HEK293T (cell line): ENCODE measurements around the gene PARP1.
"Not testable (repeated sequence)": the region's sequence is repeated elsewhere in the genome, so short reads cannot be mapped to it uniquely, and the experiment has no call there.

Experiments
- CTCF ChIA-PET: fragments of 350-600 bp; formaldehyde crosslinking; extraction: SDS; loops from one replicate; lab custom pipeline; 2021; ENCODE audit warnings: antibody characterized with exemption, inconsistent platforms; lab: Yijun Ruan, JAX
- POLR2A ChIA-PET: fragments of 350-600 bp; formaldehyde crosslinking; extraction: SDS; loops from one replicate; lab custom pipeline; 2020; ENCODE audit warnings: antibody characterized with exemption, inconsistent platforms; lab: Yijun Ruan, JAX
- DNase-seq: peaks from one replicate; pipeline ENCODE4 v3.0.0; 2012; ENCODE audit warnings: mixed read lengths; ENCODE audit errors: extremely low spot score
- ARNT ChIP-seq: fragments of 450-650 bp; IDR thresholded peaks from 2 replicates; pipeline ENCODE4 v1.6.1; 2017; ENCODE audit warnings: mild to moderate bottlenecking
- BHLHE40 ChIP-seq: fragments of 450-650 bp; IDR thresholded peaks from 2 replicates; pipeline ENCODE4 v1.6.1; 2016; ENCODE audit warnings: mild to moderate bottlenecking, moderate library complexity, borderline replicate concordance
- CTBP1 ChIP-seq: fragments of 450-650 bp; IDR thresholded peaks from 2 replicates; pipeline ENCODE4 v1.6.1; 2016; ENCODE audit warnings: borderline replicate concordance
- ELF4 ChIP-seq: fragments of 450-650 bp; IDR thresholded peaks from 2 replicates; pipeline ENCODE4 v1.6.1; 2017; ENCODE audit warnings: antibody characterized with exemption
- FOXA1 ChIP-seq: fragments of 450-650 bp; IDR thresholded peaks from 2 replicates; pipeline ENCODE4 v1.6.1; 2016; ENCODE audit warnings: mild to moderate bottlenecking
- FOXK2 ChIP-seq: fragments of 450-650 bp; IDR thresholded peaks from 2 replicates; pipeline ENCODE4 v1.6.1; 2016; ENCODE audit warnings: mild to moderate bottlenecking
- FOXM1 ChIP-seq: fragments of 450-650 bp; IDR thresholded peaks from 2 replicates; pipeline ENCODE4 v1.6.1; 2017; ENCODE audit warnings: mild to moderate bottlenecking, borderline replicate concordance
- HDGF ChIP-seq: fragments of 450-650 bp; IDR thresholded peaks from 2 replicates; pipeline ENCODE4 v1.6.1; 2017; ENCODE audit warnings: antibody characterized with exemption, borderline replicate concordance
- L3MBTL2 ChIP-seq: fragments of 450-650 bp; conservative IDR thresholded peaks from 2 replicates; pipeline ENCODE4 v1.6.1; 2016; ENCODE audit warnings: mild to moderate bottlenecking
- LEF1 ChIP-seq: fragments of 450-650 bp; IDR thresholded peaks from 2 replicates; pipeline ENCODE4 v1.6.1; 2017; ENCODE audit warnings: mild to moderate bottlenecking, borderline replicate concordance
- NFRKB ChIP-seq: fragments of 450-650 bp; IDR thresholded peaks from 2 replicates; pipeline ENCODE4 v1.6.1; 2016; ENCODE audit warnings: mild to moderate bottlenecking, moderate library complexity
- SP1 ChIP-seq: fragments of 450-650 bp; IDR thresholded peaks from 2 replicates; pipeline ENCODE4 v1.6.1; 2017
- SUZ12 ChIP-seq: fragments of 450-650 bp; IDR thresholded peaks from 2 replicates; pipeline ENCODE4 v1.6.1; 2016; ENCODE audit warnings: mild to moderate bottlenecking
- TARDBP ChIP-seq: fragments of 450-650 bp; IDR thresholded peaks from 2 replicates; pipeline ENCODE4 v1.6.1; 2016
- ZNF384 ChIP-seq: fragments of 450-650 bp; IDR thresholded peaks from 2 replicates; pipeline ENCODE4 v1.6.1; 2016
- TF ChIP-seq, protein P1 (sequence below): fragments of 450-650 bp; IDR thresholded peaks from 2 replicates; pipeline ENCODE4 v1.6.1; 2016

Gene PARP1

DNA sequence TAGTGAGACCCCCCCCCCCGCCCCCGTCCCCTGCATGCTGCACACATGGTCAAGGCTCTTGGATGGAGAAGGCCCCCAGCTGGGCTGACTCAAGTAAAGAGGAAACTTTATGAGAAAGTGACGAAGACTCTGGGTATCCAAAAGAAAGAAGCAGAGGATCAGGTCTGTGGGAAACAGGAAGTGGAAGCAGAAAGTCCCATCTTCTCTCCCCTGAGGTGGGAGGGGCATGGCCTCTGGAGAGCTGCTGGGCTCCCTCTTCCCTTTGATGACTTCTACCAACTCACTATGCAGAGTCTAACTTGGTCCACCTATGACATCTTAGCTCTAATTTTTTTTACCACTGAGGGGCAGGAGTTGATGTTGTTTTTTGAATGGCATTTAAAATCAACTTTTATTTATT, 56.2 kb downstream of the PARP1 start:
- ChIA-PET CTCF (no interaction called here), POLR2A (interaction anchor here (1.1 kb wide), 1 partner anchor 42 kb away, joined by 3 read pairs; the partner anchor contains the start of gene LIN9)
- no peak for TF ChIP-seq BHLHE40
- no peak for TF ChIP-seq TARDBP
- TF ChIP-seq FOXA1: no peak
- TF ChIP-seq HDGF: no peak
- no peak for TF ChIP-seq FOXK2
- TF ChIP-seq ELF4: no peak
- TF ChIP-seq SP1: no peak
- TF ChIP-seq CTBP1: no peak
- TF ChIP-seq NFRKB: no peak
- TF ChIP-seq FOXM1: no peak
- no peak for TF ChIP-seq SUZ12
- TF ChIP-seq LEF1: no peak
- TF ChIP-seq, protein P1, sequence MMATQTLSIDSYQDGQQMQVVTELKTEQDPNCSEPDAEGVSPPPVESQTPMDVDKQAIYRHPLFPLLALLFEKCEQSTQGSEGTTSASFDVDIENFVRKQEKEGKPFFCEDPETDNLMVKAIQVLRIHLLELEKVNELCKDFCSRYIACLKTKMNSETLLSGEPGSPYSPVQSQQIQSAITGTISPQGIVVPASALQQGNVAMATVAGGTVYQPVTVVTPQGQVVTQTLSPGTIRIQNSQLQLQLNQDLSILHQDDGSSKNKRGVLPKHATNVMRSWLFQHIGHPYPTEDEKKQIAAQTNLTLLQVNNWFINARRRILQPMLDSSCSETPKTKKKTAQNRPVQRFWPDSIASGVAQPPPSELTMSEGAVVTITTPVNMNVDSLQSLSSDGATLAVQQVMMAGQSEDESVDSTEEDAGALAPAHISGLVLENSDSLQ: no peak
- no peak for TF ChIP-seq ZNF384
- TF ChIP-seq ARNT: no peak
- no peak for TF ChIP-seq L3MBTL2
- DNase-seq: no peak

DNA sequence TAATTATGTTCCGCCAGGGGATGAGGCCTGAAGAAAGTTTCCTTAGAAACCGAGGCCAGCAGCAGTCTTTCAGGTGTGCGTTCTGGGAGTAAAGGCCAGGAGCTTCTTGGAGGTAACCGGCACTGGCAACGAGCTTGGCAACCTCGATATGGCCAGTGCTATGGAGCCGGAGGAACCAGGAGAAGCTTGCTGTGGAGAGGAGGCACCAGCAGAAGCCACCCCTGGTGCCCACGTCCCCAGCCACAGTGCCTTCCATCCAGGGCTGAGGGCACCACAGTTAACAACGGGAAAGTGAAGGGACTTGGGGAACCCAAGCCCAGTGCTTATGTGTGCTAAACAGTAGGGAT, 57.4 kb downstream of the PARP1 start:
- CTCF ChIA-PET: interaction anchor here (0.7 kb wide), 1 partner anchor 225 kb away, joined by 3 read pairs; no protein-coding TSS in a partner anchor
- DNase-seq: no peak
- TF ChIP-seq FOXA1 (no peak), FOXM1 (no peak), L3MBTL2 (no peak), FOXK2 (no peak), ZNF384 (no peak), SP1 (no peak), BHLHE40 (no peak), CTBP1 (no peak), TARDBP (no peak), ELF4 (no peak)
- TF ChIP-seq, protein P1: no peak
- POLR2A ChIA-PET: interaction anchor here (1.1 to 2.8 kb wide), 2 partner anchors 9 to 41 kb away, joined by 3 to 9 read pairs; partner anchors contain the start of gene LIN9

DNA sequence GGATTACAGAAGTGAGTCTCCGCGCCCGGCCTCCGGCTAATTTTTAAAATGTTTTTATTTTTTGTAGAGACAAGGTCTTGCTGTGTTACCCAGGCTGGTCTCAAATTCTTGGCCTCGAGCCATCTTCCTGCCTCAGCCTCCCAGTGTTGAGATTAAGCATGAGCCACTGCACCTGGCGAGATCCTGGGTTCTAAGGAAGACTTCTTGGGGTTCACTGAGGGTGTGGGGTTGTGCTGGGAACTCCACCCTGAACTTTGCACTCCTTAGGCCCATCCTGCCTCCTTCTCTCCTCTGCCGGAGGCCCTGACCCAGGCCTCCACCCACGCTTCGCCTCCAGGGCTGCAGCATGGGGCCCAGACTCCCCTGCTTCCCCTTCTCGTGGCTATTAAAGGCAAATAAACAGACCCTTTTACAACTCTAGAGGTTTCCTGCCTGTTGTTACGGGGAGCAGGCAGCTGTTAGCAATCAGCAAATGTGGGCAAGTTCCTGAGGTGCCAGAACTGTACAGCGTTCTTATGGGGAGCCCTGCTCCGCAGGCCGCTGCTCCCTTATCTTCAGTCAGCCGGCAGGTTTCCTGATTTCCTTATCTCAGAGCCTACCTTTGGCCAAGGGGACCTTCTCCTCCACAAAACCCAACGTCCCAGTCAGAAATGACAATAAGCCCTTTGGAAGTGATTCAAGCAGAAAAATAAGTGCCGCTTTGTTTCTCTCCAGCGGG, 57.9 kb downstream of the PARP1 start:
- CTCF ChIA-PET: interaction anchor here (0.6 to 0.7 kb wide), 2 partner anchors 21 to 224 kb away, joined by 3 read pairs; no protein-coding TSS in a partner anchor
- TF ChIP-seq SUZ12 (no peak), SP1 (no peak), CTBP1 (no peak), L3MBTL2 (no peak), FOXA1 (no peak), FOXK2 (no peak), ELF4 (no peak), HDGF (no peak), ARNT (no peak), TARDBP (no peak), NFRKB (no peak), LEF1 (no peak), BHLHE40 (no peak), FOXM1 (no peak), ZNF384 (no peak)
- TF ChIP-seq, protein P1: no peak
- POLR2A ChIA-PET: interaction anchor here (1.1 to 2.8 kb wide), 2 partner anchors 9 to 40 kb away, joined by 3 to 9 read pairs; partner anchors contain the start of gene LIN9
- no peak for DNase-seq

DNA sequence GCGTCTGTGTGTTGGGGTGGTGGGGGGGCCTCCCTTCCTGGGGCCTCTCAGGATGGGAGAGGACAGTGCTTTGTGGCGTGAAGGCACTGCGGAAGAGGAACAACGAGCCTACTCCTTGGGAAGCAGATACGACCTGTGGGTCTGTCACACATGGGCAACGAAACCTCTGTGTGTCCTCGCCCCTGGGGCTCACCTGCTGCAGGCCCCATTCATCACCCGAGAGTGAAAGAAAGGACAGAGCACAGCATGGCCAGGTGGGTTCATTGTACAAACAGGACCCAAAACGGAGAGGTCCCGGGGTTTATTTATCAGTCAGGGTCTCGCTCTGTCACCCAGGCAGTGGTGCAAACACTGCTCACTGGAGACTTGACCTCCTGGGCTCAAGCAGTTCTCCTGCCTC, 58.8 kb downstream of the PARP1 start:
- CTCF ChIA-PET: no interaction called here
- TF ChIP-seq LEF1: no peak
- no peak for TF ChIP-seq HDGF
- TF ChIP-seq SP1: no peak
- TF ChIP-seq FOXK2: no peak
- TF ChIP-seq L3MBTL2: no peak
- TF ChIP-seq SUZ12: no peak
- TF ChIP-seq CTBP1: no peak
- no peak for TF ChIP-seq FOXA1
- POLR2A ChIA-PET: interaction anchor here (2.8 kb wide), 1 partner anchor 40 kb away, joined by 9 read pairs; the partner anchor contains the start of gene LIN9
- DNase-seq: no peak

DNA sequence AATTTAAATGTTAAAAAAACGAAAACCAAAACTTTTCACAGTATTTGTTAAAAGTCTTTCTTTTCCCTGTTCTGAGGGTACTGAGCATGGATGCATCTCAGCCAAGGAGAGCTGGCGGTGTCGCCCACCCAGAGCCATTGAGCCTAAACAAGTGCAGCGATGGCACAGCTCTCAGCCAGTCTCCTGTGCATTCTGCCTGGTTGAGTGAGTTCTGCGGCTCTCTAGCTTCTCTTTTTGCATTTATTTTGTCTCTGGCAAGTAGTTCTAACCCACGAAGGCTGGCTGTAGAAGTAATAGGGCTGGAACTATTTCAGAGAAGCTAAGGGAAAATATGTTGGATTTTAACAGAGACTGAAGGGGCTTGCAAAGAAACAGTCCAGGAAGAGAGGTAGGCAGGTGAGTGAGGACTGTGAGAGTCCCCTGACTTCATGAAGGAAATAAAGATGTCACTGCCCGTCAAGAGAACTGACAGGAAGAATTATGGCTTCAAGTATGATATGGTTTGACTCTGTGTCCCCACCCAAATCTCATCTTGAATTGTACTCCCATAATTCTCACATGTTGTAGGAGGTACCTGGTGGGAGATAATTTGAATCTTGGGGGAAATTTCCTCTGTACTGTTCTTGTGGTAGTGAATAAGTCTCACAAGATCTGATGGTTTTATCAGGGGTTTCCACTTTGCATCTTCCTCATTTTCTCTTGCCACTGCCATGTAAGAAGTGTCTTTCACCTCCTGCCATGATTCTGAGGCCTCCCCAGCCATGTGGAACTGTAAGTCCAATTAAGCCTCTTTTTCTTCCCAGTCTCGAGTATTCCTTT, 63.2 kb downstream of the PARP1 start:
- ChIA-PET POLR2A (no interaction called here), CTCF (interaction anchor here (0.6 to 1.2 kb wide), 3 partner anchors 12 to 219 kb away, joined by 3 to 4 read pairs (median 3); no protein-coding TSS in a partner anchor)
- DNase-seq: no peak
- no peak for TF ChIP-seq FOXK2
- no peak for TF ChIP-seq ELF4

DNA sequence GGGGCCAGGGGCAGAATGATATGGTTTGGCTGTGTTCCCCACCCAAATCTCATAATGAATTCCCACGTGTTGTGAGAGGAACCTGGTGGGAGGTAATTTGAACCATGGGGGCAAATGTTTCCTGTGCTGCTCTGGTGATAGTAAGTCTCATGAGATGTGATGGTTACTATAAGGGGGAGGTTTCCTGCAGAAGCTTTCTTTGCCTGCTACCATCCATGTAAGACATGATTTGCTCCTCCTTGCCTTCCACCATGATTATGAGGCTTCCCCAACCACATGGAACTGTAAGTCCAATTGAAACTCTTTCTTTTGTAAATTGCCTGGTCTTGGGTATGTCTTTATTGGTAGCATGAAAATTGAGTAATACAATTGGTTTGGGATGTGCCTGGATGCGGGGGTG, 65.2 kb downstream of the PARP1 start:
- ChIA-PET CTCF (interaction anchor here (0.6 kb wide), 1 partner anchor 217 kb away, joined by 3 read pairs; no protein-coding TSS in a partner anchor), POLR2A (no interaction called here)
- DNase-seq: no peak
- TF ChIP-seq ELF4: no peak
- TF ChIP-seq L3MBTL2: no peak
- TF ChIP-seq HDGF: no peak
- TF ChIP-seq ARNT: no peak
- no peak for TF ChIP-seq NFRKB
- no peak for TF ChIP-seq LEF1
- no peak for TF ChIP-seq BHLHE40
- TF ChIP-seq, protein P1: no peak

DNA sequence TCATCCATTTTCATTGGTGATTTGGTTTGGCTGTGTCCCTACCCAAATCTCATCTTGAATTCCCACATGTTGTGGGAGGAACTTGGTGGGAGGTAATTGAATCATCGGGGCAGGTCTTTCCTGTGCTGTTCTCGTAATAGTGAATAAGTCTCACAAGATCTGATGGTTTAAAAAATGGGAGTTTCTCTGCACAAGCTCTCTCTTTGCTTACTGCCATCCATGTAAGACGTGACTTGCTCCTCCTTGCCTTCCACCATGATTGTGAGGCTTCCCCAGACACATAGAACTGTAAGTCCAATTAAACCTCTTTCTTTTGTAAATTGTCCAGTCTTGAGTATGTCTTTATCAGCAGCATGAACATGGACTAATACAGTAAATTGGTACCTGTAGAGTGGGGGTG, 67.8 kb downstream of the PARP1 start:
- POLR2A ChIA-PET, CTCF ChIA-PET, DNase-seq: not testable (repeated sequence)
